H1 (cell line): ENCODE measurements around the gene CIB2. TPM values are rescaled to one million over a fixed set of nuclear protein-coding genes. Genes with fewer than 3 reads are reported as not detected.

Experiments used
- ATF2 ChIP-seq: IDR thresholded peaks from 2 replicates; pipeline ENCODE4 v1.6.1; 2012; ENCODE audit warnings: low read length, inconsistent platforms
- BACH1 ChIP-seq: IDR thresholded peaks from 2 replicates; pipeline ENCODE4 v1.6.1; 2012; ENCODE audit warnings: low read length, improper control_type of control experiment
- CTBP2 ChIP-seq: IDR thresholded peaks from 2 replicates; pipeline ENCODE4 v1.7.0; 2011; ENCODE audit warnings: borderline replicate concordance, mild to moderate bottlenecking, moderate library complexity, mixed read lengths, low read length; ENCODE audit not compliant: insufficient read depth, insufficient read length
- EGR1 ChIP-seq: IDR thresholded peaks from 2 replicates; pipeline ENCODE4 v1.6.1; 2011; ENCODE audit warnings: low read depth, low read length, borderline replicate concordance
- PHF8 ChIP-seq: fragments of 200-600 bp; sonication (generic); conservative IDR thresholded peaks from 2 replicates; pipeline ENCODE4 v1.7.1; 2012; ENCODE audit warnings: low read depth, mild to moderate bottlenecking, inconsistent platforms, low read length, moderate library complexity
- RNF2 ChIP-seq: fragments of 200-900, 300-1000 bp; sonication (generic); IDR thresholded peaks from 2 replicates; pipeline ENCODE4 v1.7.1; 2016; ENCODE audit warnings: borderline replicate concordance, low read depth, mild to moderate bottlenecking, antibody characterized with exemption, low read length; ENCODE audit not compliant: poor library complexity, severe bottlenecking; ENCODE audit errors: missing control alignments
- SP2 ChIP-seq: IDR thresholded peaks from 2 replicates; pipeline ENCODE4 v1.6.1; 2012; ENCODE audit warnings: mild to moderate bottlenecking, low read length, inconsistent platforms
- polyA plus RNA-seq, 7 experiments: library from polyadenylated mRNA; depleted of rRNA in 3 of 7; stranded (reverse) in 5 of 7; unstranded in 2 of 7; fragments of >200 nt in 5 of 7; fragments of 200-250 nt in 2 of 7; gene quantifications; 1 replicate in 5 of 7; 2 replicates in 1 of 7; 4 replicates in 1 of 7; pipeline versions ENCODE4 v1.2.1 to v1.2.3, GENCODE V29; 2011 to 2013; ENCODE audit warnings: missing spikeins in 2 of 7, mixed read lengths in 2 of 7
- total RNA-seq: library from RNA; stranded (reverse); fragmentation: NEBNext Ultra II Directional; extraction: Animal tissue kit (Norgen Biotek cat#: 25700); gene quantifications from 2 replicates; pipeline ENCODE4 v1.2.1, GENCODE V29; 2021
- TF ChIP-seq, protein P1 (sequence below): fragments of 300-600 bp; sonication (generic); IDR thresholded peaks from 2 replicates; pipeline ENCODE4 v1.7.1; 2012; ENCODE audit warnings: low read length, moderate library complexity, mild to moderate bottlenecking, inconsistent platforms; ENCODE audit not compliant: insufficient replicate concordance

Gene CIB2
- total and polyA plus RNA-seq, 2 of the 8 experiments (the other 6 are each of a cell fraction or from before 2014, with no cell fraction given): 41.5 to 45.8 TPM

- TF ChIP-seq, protein P1, sequence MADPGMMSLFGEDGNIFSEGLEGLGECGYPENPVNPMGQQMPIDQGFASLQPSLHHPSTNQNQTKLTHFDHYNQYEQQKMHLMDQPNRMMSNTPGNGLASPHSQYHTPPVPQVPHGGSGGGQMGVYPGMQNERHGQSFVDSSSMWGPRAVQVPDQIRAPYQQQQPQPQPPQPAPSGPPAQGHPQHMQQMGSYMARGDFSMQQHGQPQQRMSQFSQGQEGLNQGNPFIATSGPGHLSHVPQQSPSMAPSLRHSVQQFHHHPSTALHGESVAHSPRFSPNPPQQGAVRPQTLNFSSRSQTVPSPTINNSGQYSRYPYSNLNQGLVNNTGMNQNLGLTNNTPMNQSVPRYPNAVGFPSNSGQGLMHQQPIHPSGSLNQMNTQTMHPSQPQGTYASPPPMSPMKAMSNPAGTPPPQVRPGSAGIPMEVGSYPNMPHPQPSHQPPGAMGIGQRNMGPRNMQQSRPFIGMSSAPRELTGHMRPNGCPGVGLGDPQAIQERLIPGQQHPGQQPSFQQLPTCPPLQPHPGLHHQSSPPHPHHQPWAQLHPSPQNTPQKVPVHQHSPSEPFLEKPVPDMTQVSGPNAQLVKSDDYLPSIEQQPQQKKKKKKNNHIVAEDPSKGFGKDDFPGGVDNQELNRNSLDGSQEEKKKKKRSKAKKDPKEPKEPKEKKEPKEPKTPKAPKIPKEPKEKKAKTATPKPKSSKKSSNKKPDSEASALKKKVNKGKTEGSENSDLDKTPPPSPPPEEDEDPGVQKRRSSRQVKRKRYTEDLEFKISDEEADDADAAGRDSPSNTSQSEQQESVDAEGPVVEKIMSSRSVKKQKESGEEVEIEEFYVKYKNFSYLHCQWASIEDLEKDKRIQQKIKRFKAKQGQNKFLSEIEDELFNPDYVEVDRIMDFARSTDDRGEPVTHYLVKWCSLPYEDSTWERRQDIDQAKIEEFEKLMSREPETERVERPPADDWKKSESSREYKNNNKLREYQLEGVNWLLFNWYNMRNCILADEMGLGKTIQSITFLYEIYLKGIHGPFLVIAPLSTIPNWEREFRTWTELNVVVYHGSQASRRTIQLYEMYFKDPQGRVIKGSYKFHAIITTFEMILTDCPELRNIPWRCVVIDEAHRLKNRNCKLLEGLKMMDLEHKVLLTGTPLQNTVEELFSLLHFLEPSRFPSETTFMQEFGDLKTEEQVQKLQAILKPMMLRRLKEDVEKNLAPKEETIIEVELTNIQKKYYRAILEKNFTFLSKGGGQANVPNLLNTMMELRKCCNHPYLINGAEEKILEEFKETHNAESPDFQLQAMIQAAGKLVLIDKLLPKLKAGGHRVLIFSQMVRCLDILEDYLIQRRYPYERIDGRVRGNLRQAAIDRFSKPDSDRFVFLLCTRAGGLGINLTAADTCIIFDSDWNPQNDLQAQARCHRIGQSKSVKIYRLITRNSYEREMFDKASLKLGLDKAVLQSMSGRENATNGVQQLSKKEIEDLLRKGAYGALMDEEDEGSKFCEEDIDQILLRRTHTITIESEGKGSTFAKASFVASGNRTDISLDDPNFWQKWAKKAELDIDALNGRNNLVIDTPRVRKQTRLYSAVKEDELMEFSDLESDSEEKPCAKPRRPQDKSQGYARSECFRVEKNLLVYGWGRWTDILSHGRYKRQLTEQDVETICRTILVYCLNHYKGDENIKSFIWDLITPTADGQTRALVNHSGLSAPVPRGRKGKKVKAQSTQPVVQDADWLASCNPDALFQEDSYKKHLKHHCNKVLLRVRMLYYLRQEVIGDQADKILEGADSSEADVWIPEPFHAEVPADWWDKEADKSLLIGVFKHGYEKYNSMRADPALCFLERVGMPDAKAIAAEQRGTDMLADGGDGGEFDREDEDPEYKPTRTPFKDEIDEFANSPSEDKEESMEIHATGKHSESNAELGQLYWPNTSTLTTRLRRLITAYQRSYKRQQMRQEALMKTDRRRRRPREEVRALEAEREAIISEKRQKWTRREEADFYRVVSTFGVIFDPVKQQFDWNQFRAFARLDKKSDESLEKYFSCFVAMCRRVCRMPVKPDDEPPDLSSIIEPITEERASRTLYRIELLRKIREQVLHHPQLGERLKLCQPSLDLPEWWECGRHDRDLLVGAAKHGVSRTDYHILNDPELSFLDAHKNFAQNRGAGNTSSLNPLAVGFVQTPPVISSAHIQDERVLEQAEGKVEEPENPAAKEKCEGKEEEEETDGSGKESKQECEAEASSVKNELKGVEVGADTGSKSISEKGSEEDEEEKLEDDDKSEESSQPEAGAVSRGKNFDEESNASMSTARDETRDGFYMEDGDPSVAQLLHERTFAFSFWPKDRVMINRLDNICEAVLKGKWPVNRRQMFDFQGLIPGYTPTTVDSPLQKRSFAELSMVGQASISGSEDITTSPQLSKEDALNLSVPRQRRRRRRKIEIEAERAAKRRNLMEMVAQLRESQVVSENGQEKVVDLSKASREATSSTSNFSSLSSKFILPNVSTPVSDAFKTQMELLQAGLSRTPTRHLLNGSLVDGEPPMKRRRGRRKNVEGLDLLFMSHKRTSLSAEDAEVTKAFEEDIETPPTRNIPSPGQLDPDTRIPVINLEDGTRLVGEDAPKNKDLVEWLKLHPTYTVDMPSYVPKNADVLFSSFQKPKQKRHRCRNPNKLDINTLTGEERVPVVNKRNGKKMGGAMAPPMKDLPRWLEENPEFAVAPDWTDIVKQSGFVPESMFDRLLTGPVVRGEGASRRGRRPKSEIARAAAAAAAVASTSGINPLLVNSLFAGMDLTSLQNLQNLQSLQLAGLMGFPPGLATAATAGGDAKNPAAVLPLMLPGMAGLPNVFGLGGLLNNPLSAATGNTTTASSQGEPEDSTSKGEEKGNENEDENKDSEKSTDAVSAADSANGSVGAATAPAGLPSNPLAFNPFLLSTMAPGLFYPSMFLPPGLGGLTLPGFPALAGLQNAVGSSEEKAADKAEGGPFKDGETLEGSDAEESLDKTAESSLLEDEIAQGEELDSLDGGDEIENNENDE: no peak
- TF ChIP-seq EGR1 (no peak), CTBP2 (no peak), RNF2 (no peak), PHF8 (no peak), BACH1 (no peak), SP2 (no peak), ATF2 (no peak)
Observed at GRCh38 chr15:78110096-78110495, 21.1 kb downstream of the CIB2 start (continued).
